SK-N-SH (cell line): Measurements from ENCODE around the gene ZNF646. TPM values are rescaled to one million over a fixed set of nuclear protein-coding genes. Genes with fewer than 3 reads are reported as not detected.
A peak's percentile ranks its signal among the peaks of the same experiment; 100 is the strongest.

Experiments used
- CTCF ChIA-PET: fragments of 300-600, 350-600 bp; formaldehyde crosslinking; extraction: SDS; loops from one replicate; lab custom pipeline; 2021; lab: Yijun Ruan, JAX
- POLR2A ChIA-PET: fragments of 350-600 bp; sonication (Branson Sonifier 250); formaldehyde crosslinking; extraction: SDS; loops from one replicate; lab custom pipeline; 2020; ENCODE audit warnings: antibody characterized with exemption, inconsistent platforms; lab: Yijun Ruan, JAX
- DNase-seq: peaks from one replicate; pipeline ENCODE4 v3.0.0; 2012
- H2AFZ ChIP-seq: fragments of 200-600 bp; sonication (generic); 2 replicates; pipeline ENCODE4 v1.8.1; 2016; ENCODE audit warnings: antibody characterized with exemption, mild to moderate bottlenecking, low read depth
- H3F3A ChIP-seq: fragments of 200-600 bp; sonication (generic); replicated peaks from 2 replicates; pipeline ENCODE3; 2016; ENCODE audit warnings: antibody characterized with exemption, mild to moderate bottlenecking; ENCODE audit not compliant: insufficient read depth
- H3K27ac ChIP-seq, 2 experiments: fragments of 200-500 bp in 1 of 2; fragments of 200-600 bp in 1 of 2; sonication (Bioruptor generic) in 1 of 2; sonication (generic), shearing (Covaris generic) in 1 of 2; 2 replicates each; pipeline versions ENCODE4 v1.5.1 to v1.6.1; 2014 to 2016; ENCODE audit warnings: low read depth in 2 of 2, inconsistent platforms in 1 of 2, low read length in 1 of 2, mild to moderate bottlenecking in 1 of 2, mixed read lengths in 1 of 2
- H3K27me3 ChIP-seq: fragments of 200-600 bp; sonication (generic), shearing (Covaris generic); 2 replicates; pipeline ENCODE4 v1.6.1; 2016; ENCODE audit warnings: mixed run types; ENCODE audit not compliant: insufficient read depth
- H3K36me3 ChIP-seq, 2 experiments: fragments of 200-500 bp in 1 of 2; fragments of 200-600 bp in 1 of 2; sonication (Bioruptor generic) in 1 of 2; sonication (generic) in 1 of 2; replicated peaks in 1 of 2; 2 replicates each; pipeline versions ENCODE3 to v1.5.1; 2014 to 2016; ENCODE audit warnings: low read length in 1 of 2, mild to moderate bottlenecking in 1 of 2; ENCODE audit not compliant: insufficient read depth in 2 of 2, control insufficient read depth in 1 of 2
- H3K4me1 ChIP-seq, 2 experiments: fragments of 200-500 bp in 1 of 2; fragments of 200-600 bp in 1 of 2; sonication (Bioruptor generic) in 1 of 2; sonication (generic), shearing (Covaris generic) in 1 of 2; 2 replicates each; pipeline versions ENCODE4 v1.5.1 to v1.6.1; 2014 to 2016; ENCODE audit warnings: low read depth in 1 of 2, low read length in 1 of 2, mixed run types in 1 of 2; ENCODE audit not compliant: insufficient read depth in 2 of 2, control insufficient read depth in 1 of 2
- H3K4me2 ChIP-seq: fragments of 200-600 bp; sonication (generic), shearing (Covaris generic); 2 replicates; pipeline ENCODE4 v1.6.1; 2017; ENCODE audit warnings: mixed run types
- H3K4me3 ChIP-seq, 2 experiments: fragments of 200-500 bp in 1 of 2; fragments of 200-600 bp in 1 of 2; sonication (Bioruptor generic) in 1 of 2; sonication (generic), shearing (Covaris generic) in 1 of 2; 2 replicates each; pipeline versions ENCODE4 v1.5.1 to v1.8.1; 2014 to 2016; ENCODE audit warnings: low read depth in 2 of 2, inconsistent platforms in 1 of 2, low read length in 1 of 2, mild to moderate bottlenecking in 1 of 2, mixed read lengths in 1 of 2, moderate library complexity in 1 of 2
- H3K79me2 ChIP-seq: fragments of 200-600 bp; sonication (generic); 2 replicates; pipeline ENCODE4 v1.8.1; 2017; ENCODE audit warnings: mild to moderate bottlenecking; ENCODE audit not compliant: insufficient read depth
- H3K9ac ChIP-seq: fragments of 200-600 bp; sonication (generic); 2 replicates; pipeline ENCODE4 v1.6.1; 2017; ENCODE audit warnings: mixed run types
- H3K9me2 ChIP-seq: fragments of 200-600 bp; sonication (generic); 2 replicates; pipeline ENCODE4 v1.6.1; 2017; ENCODE audit warnings: mixed run types
- H3K9me3 ChIP-seq: fragments of 200-600 bp; sonication (generic); 2 replicates; pipeline ENCODE4 v1.6.1; 2017; ENCODE audit warnings: mixed run types, mild to moderate bottlenecking, moderate library complexity
- H4K20me1 ChIP-seq: fragments of 200-600 bp; sonication (generic); 2 replicates; pipeline ENCODE4 v1.6.1; 2017; ENCODE audit warnings: mild to moderate bottlenecking, mixed run types; ENCODE audit not compliant: insufficient read depth
- CHD2 ChIP-seq: fragments of 150-350 bp; IDR thresholded peaks from 2 replicates; pipeline ENCODE4 v1.6.1; 2018; ENCODE audit warnings: low read length; ENCODE audit not compliant: partially characterized antibody
- CTCF ChIP-seq: fragments of 200-600 bp; sonication (generic); IDR thresholded peaks from 2 replicates; pipeline ENCODE4 v1.6.1; 2017; ENCODE audit warnings: antibody characterized with exemption, mild to moderate bottlenecking, moderate library complexity
- ELF1 ChIP-seq: IDR thresholded peaks from 2 replicates; pipeline ENCODE4 v1.4.0; 2012
- FOSL2 ChIP-seq: IDR thresholded peaks from 2 replicates; pipeline ENCODE4 v1.4.0; 2012; ENCODE audit warnings: low read depth, mild to moderate bottlenecking, moderate library complexity, borderline replicate concordance
- FOXJ3 ChIP-seq: sonication (generic); formaldehyde crosslinking; IDR thresholded peaks from 2 replicates; pipeline ENCODE4 v1.5.1; 2020; ENCODE audit warnings: mild to moderate bottlenecking, missing genetic modification reagents
- FOXM1 ChIP-seq: IDR thresholded peaks from 2 replicates; pipeline ENCODE4 v1.4.0; 2012; ENCODE audit warnings: low read depth, mild to moderate bottlenecking
- GATA2 ChIP-seq: sonication (generic); formaldehyde crosslinking; IDR thresholded peaks from 2 replicates; pipeline ENCODE4 v1.5.0; 2020; ENCODE audit warnings: mild to moderate bottlenecking, missing genetic modification reagents
- IRF3 ChIP-seq: fragments of 150-350 bp; IDR thresholded peaks from 2 replicates; pipeline ENCODE4 v1.6.1; 2016; ENCODE audit warnings: mild to moderate bottlenecking, low read depth, low read length
- MXI1 ChIP-seq: IDR thresholded peaks from 2 replicates; pipeline ENCODE4 v1.6.1; 2012; ENCODE audit warnings: mild to moderate bottlenecking, low read depth, low read length, improper control_type of control experiment
- NRF1 ChIP-seq: IDR thresholded peaks from 2 replicates; pipeline ENCODE4 v1.6.1; 2012; ENCODE audit warnings: low read depth, mild to moderate bottlenecking, low read length
- RAD21 ChIP-seq: IDR thresholded peaks from 2 replicates; pipeline ENCODE4 v1.6.1; 2012; ENCODE audit warnings: mild to moderate bottlenecking, low read length
- RCOR1 ChIP-seq: fragments of 150-350 bp; IDR thresholded peaks from 2 replicates; pipeline ENCODE4 v1.6.1; 2017; ENCODE audit warnings: antibody characterized with exemption, low read length
- REST ChIP-seq: IDR thresholded peaks from 2 replicates; pipeline ENCODE4 v1.6.1; 2012; ENCODE audit warnings: mild to moderate bottlenecking, low read depth, low read length, moderate library complexity
- RFX5 ChIP-seq: IDR thresholded peaks from 2 replicates; pipeline ENCODE4 v1.6.1; 2012; ENCODE audit warnings: mild to moderate bottlenecking, improper control_type of control experiment, low read length
- SMC3 ChIP-seq: IDR thresholded peaks from 2 replicates; pipeline ENCODE4 v1.6.1; 2012; ENCODE audit warnings: low read depth, low read length, improper control_type of control experiment
- TCF12 ChIP-seq: IDR thresholded peaks from 2 replicates; pipeline ENCODE4 v1.4.0; 2012
- USF2 ChIP-seq: fragments of 150-350 bp; IDR thresholded peaks from 2 replicates; pipeline ENCODE4 v1.6.1; 2017; ENCODE audit warnings: antibody characterized with exemption, low read length, low read depth, borderline replicate concordance
- ZBTB33 ChIP-seq: IDR thresholded peaks from 2 replicates; pipeline ENCODE4 v1.4.0; 2012; ENCODE audit warnings: low read depth, borderline replicate concordance
- WGBS: methylation state at CpG from one replicate; pipeline ENCODE4 v1.1.6; 2017; ENCODE audit warnings: low lambda C conversion rate; 5-methylcytosine and 5-hydroxymethylcytosine counted together
- polyA plus RNA-seq, 3 experiments: library from polyadenylated mRNA; depleted of rRNA; stranded (reverse); fragments of >200 nt; gene quantifications; 2 replicates each; pipeline ENCODE4 v1.2.3, GENCODE V29; 2012

ZNF646 gene
- polyA plus RNA-seq, 1 of the 3 experiments (the other 2 are of a cell fraction), result 3.4 TPM

GRCh38 chr16:31073970-31074813 is at the start of gene ZNF646, which contains the start of gene ZNF668 (continued):
- peak; percentile 6; the same call in 1 of the 2 replicates for TF ChIP-seq FOSL2
- TF ChIP-seq ZBTB33, result peak; percentile 47; the same call in 1 of the 2 replicates
- peak; percentile 55 for TF ChIP-seq NRF1
- no peak for TF ChIP-seq REST
- TF ChIP-seq ELF1, result peak; percentile 96
- TF ChIP-seq SMC3, result no peak
- no peak for TF ChIP-seq IRF3
- no peak for TF ChIP-seq RFX5
- TF ChIP-seq CHD2, result peak; percentile 89
- no peak for TF ChIP-seq FOXM1
- no peak for TF ChIP-seq RCOR1

GRCh38 chr16:31025339-31025738 is 48.9 kb upstream of the ZNF646 start:
- H3K27me3 ChIP-seq, result no peaks in the 10 kb centered on the region
- CTCF ChIA-PET, result no interaction called here
- H3K79me2 ChIP-seq, result no peaks in the 10 kb centered on the region
- no peak overlapping the region for H3K27ac ChIP-seq
- H3K9me3 ChIP-seq, result no peaks in the 10 kb centered on the region
- WGBS, result 93% methylated on average over 5 of the region's 5 CpGs
- no peaks in the 10 kb centered on the region for H3K36me3 ChIP-seq
- no peak overlapping the region for H3K9ac ChIP-seq
- H3K9me2 ChIP-seq, result no peaks in the 10 kb centered on the region
- TF ChIP-seq RAD21 (no peak), GATA2 (CRISPR knock-in tag) (no peak), CHD2 (no peak), MXI1 (no peak), USF2 (no peak), ZBTB33 (no peak), TCF12 (no peak), FOXJ3 (CRISPR knock-in tag) (no peak), CTCF (no peak), NRF1 (no peak)
- TF ChIP-seq, all 33 proteins: peak for 0
- Histone ChIP-seq H3F3A (no peaks in the 10 kb centered on the region), H3K4me2 (no peak overlapping the region), H2AFZ (no peak overlapping the region), H4K20me1 (no peaks in the 10 kb centered on the region), H3K4me1 (no peaks in the 10 kb centered on the region), H3K4me3 (no peak overlapping the region)
- POLR2A ChIA-PET, result no interaction called here
- DNase-seq, result no peak
